Neural cell (in vitro differentiated cells): Measurements from ENCODE around the gene MAP3K15. TPM values are rescaled to one million over a fixed set of nuclear protein-coding genes. Genes with fewer than 3 reads are reported as not detected.

Experiments
- H2AFZ ChIP-seq: fragments of 200-600, 300-800 bp; sonication (generic), shearing (Covaris generic); 2 replicates; pipeline ENCODE4 v1.6.0; 2014; ENCODE audit warnings: low read depth, mild to moderate bottlenecking, antibody characterized with exemption, low read length, moderate library complexity
- H3F3A ChIP-seq: fragments of 200-600 bp; shearing (Covaris generic); 2 replicates; pipeline ENCODE4 v1.6.1; 2016; ENCODE audit warnings: mild to moderate bottlenecking, moderate library complexity, mixed read lengths, antibody characterized with exemption, low read length; ENCODE audit not compliant: insufficient read depth, poor library complexity, severe bottlenecking
- H3K27ac ChIP-seq: fragments of 200-600, 300-800 bp; sonication (generic), shearing (Covaris generic); 2 replicates; pipeline ENCODE4 v1.5.1; 2014; ENCODE audit warnings: mild to moderate bottlenecking, low read length, moderate library complexity
- H3K27me3 ChIP-seq: fragments of 300-800, 200-600 bp; sonication (generic), shearing (Covaris generic); 2 replicates; pipeline ENCODE4 v1.6.0; 2014; ENCODE audit warnings: mild to moderate bottlenecking, low read depth, low read length, moderate library complexity; ENCODE audit not compliant: insufficient read depth
- H3K36me3 ChIP-seq: fragments of 300-800, 200-600 bp; sonication (generic), shearing (Covaris generic); 2 replicates; pipeline ENCODE4 v1.5.1; 2014; ENCODE audit warnings: mild to moderate bottlenecking, antibody characterized with exemption, low read length, moderate library complexity; ENCODE audit not compliant: insufficient read depth
- H3K4me2 ChIP-seq: fragments of 300-800, 200-600 bp; sonication (generic), shearing (Covaris generic); 2 replicates; pipeline ENCODE4 v1.6.0; 2014; ENCODE audit warnings: mild to moderate bottlenecking, low read length
- H3K4me3 ChIP-seq: fragments of 300-800, 200-600 bp; sonication (generic), shearing (Covaris generic); 2 replicates; pipeline ENCODE4 v1.5.1; 2014; ENCODE audit warnings: mild to moderate bottlenecking, low read length, moderate library complexity
- H3K79me2 ChIP-seq: fragments of 200-600 bp; shearing (Covaris generic); replicated peaks from 2 replicates; pipeline ENCODE4 v1.6.0; 2014; ENCODE audit warnings: mild to moderate bottlenecking, low read length, moderate library complexity; ENCODE audit not compliant: insufficient read depth
- H3K9ac ChIP-seq: fragments of 300-800, 200-600 bp; sonication (generic), shearing (Covaris generic); 2 replicates; pipeline ENCODE4 v1.6.1; 2016; ENCODE audit warnings: mild to moderate bottlenecking, low read length, mixed read lengths
- H3K9me2 ChIP-seq: fragments of 200-600 bp; shearing (Covaris generic); 2 replicates; pipeline ENCODE4 v1.6.1; 2016; ENCODE audit warnings: mild to moderate bottlenecking, low read length, mixed read lengths; ENCODE audit not compliant: insufficient read depth
- H3K9me3 ChIP-seq: fragments of 200-600, 300-800 bp; sonication (generic), shearing (Covaris generic); 2 replicates; pipeline ENCODE4 v1.6.1; 2016; ENCODE audit warnings: mild to moderate bottlenecking, mixed run types, low read length, moderate library complexity, mixed read lengths
- H4K20me1 ChIP-seq: fragments of 200-600 bp; shearing (Covaris generic); 2 replicates; pipeline ENCODE4 v1.6.1; 2016; ENCODE audit warnings: mild to moderate bottlenecking, mixed run types; ENCODE audit not compliant: insufficient read depth
- CTCF ChIP-seq: fragments of 450-650 bp; IDR thresholded peaks from 2 replicates; pipeline ENCODE4 v1.5.1; 2014; ENCODE audit warnings: antibody characterized with exemption, mild to moderate bottlenecking, moderate library complexity; ENCODE audit not compliant: poor library complexity, severe bottlenecking
- EP300 ChIP-seq: fragments of 450-650 bp; conservative IDR thresholded peaks from 2 replicates; pipeline ENCODE4 v1.6.1; 2014; ENCODE audit warnings: antibody characterized with exemption, mild to moderate bottlenecking, moderate library complexity; ENCODE audit not compliant: poor library complexity, severe bottlenecking
- EZH2 ChIP-seq: fragments of 200-600, 300-800 bp; shearing (Covaris generic), sonication (generic); IDR thresholded peaks from 2 replicates; pipeline ENCODE4 v1.6.1; 2014; ENCODE audit warnings: antibody characterized with exemption, low read length, borderline replicate concordance, mild to moderate bottlenecking; ENCODE audit not compliant: insufficient read depth, poor library complexity, severe bottlenecking
- MXI1 ChIP-seq: fragments of 450-650 bp; conservative IDR thresholded peaks from 2 replicates; pipeline ENCODE4 v1.6.1; 2014; ENCODE audit warnings: antibody characterized with exemption, mild to moderate bottlenecking; ENCODE audit not compliant: poor library complexity, severe bottlenecking
- POLR2AphosphoS5 ChIP-seq: IDR thresholded peaks from 2 replicates; pipeline ENCODE4 v1.6.1; 2012
- RAD21 ChIP-seq: fragments of 450-650 bp; conservative IDR thresholded peaks from 2 replicates; pipeline ENCODE4 v1.6.1; 2014; ENCODE audit warnings: antibody characterized with exemption, mild to moderate bottlenecking, moderate library complexity
- REST ChIP-seq: IDR thresholded peaks from 2 replicates; pipeline ENCODE4 v1.6.1; 2012; ENCODE audit warnings: borderline replicate concordance
- SMC3 ChIP-seq: fragments of 450-650 bp; conservative IDR thresholded peaks from 2 replicates; pipeline ENCODE4 v1.6.1; 2014; ENCODE audit warnings: antibody characterized with exemption, mild to moderate bottlenecking, moderate library complexity; ENCODE audit not compliant: poor library complexity
- TAF1 ChIP-seq: IDR thresholded peaks from 2 replicates; pipeline ENCODE4 v1.6.1; 2012; ENCODE audit warnings: low read depth
- polyA plus RNA-seq: library from polyadenylated mRNA; depleted of rRNA; stranded (reverse); fragments of >200 nt; gene quantifications from 2 replicates; pipeline ENCODE4 v1.2.3, GENCODE V29; 2014

The MAP3K15 gene
- polyA plus RNA-seq, 1 donor from 2014 or later = not detected

GRCh38 chrX:19532709-19533108 is 17.4 kb upstream of the MAP3K15 start:
- TF ChIP-seq CTCF (no peak), SMC3 (no peak), POLR2AphosphoS5 (no peak), EZH2 (no peak), TAF1 (no peak), REST (no peak), EP300 (no peak), MXI1 (no peak), RAD21 (no peak)
- Histone ChIP-seq H3K9me2 (no peaks in the 10 kb centered on the region), H3K79me2 (no peaks in the 10 kb centered on the region), H3K9me3 (no peaks in the 10 kb centered on the region), H3K4me3 (no peak overlapping the region), H2AFZ (no peak overlapping the region), H3F3A (no peaks in the 10 kb centered on the region), H3K27ac (no peak overlapping the region), H3K36me3 (no peaks in the 10 kb centered on the region), H4K20me1 (no peaks in the 10 kb centered on the region), H3K9ac (no peak overlapping the region), H3K27me3 (no peaks in the 10 kb centered on the region), H3K4me2 (no peak overlapping the region)

DNA sequence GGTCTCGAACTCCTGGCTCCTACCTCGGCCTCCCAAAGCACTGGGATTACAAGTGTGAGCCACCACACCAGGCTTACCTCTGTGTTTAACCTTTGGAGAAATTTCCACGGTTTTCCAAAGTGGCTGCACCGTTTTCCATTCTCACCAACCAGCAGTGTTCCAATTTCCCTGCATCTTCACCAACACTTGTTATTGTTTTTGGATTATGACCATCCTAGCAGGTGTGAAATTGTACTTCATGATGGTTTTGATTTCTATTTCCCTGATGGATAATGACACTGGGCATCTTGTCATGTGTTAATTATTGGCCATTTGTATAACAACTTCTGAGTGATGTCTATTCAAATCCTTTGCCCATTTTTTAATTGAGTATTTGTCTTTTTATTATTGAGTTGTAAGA is 2.7 kb upstream of the MAP3K15 start:
- TF ChIP-seq MXI1 (no peak), SMC3 (no peak), TAF1 (no peak), RAD21 (no peak), EZH2 (no peak), EP300 (no peak), POLR2AphosphoS5 (no peak)
- H3K4me2 ChIP-seq = no peak overlapping the region

GRCh38 chrX:19515615-19516105 is 352 bp upstream of the MAP3K15 start:
- H3K4me3 ChIP-seq = peak overlapping the region; percentile 54
- H2AFZ ChIP-seq = no peak overlapping the region
- H3K79me2 ChIP-seq = no peaks in the 10 kb centered on the region
- TF ChIP-seq SMC3 = no peak
- TF ChIP-seq EP300 = no peak
- no peak for TF ChIP-seq CTCF
- TF ChIP-seq MXI1 = no peak
- no peaks in the 10 kb centered on the region for H3F3A ChIP-seq
- H4K20me1 ChIP-seq = no peaks in the 10 kb centered on the region
- H3K27me3 ChIP-seq = peaks cover 12% of the 10 kb centered on the region
- no peak overlapping the region for H3K9ac ChIP-seq
- no peaks in the 10 kb centered on the region for H3K36me3 ChIP-seq
- H3K4me2 ChIP-seq = no peak overlapping the region
- no peaks in the 10 kb centered on the region for H3K9me2 ChIP-seq
- no peaks in the 10 kb centered on the region for H3K9me3 ChIP-seq
- no peak overlapping the region for H3K27ac ChIP-seq

More for the DNA sequence above, 2.7 kb upstream of the MAP3K15 start:
- no peaks in the 10 kb centered on the region for H4K20me1 ChIP-seq
- no peaks in the 10 kb centered on the region for H3F3A ChIP-seq
- H2AFZ ChIP-seq = no peak overlapping the region
- H3K79me2 ChIP-seq = no peaks in the 10 kb centered on the region
- no peaks in the 10 kb centered on the region for H3K9me3 ChIP-seq
- peaks cover 12% of the 10 kb centered on the region for H3K27me3 ChIP-seq
- H3K9ac ChIP-seq = no peak overlapping the region
- H3K36me3 ChIP-seq = no peaks in the 10 kb centered on the region
- no peak overlapping the region for H3K27ac ChIP-seq
- no peak overlapping the region for H3K4me3 ChIP-seq
- H3K9me2 ChIP-seq = no peaks in the 10 kb centered on the region
